GM21786 (cell line): Measurements from ENCODE around the gene IGF1R.
A peak's percentile ranks its signal among the peaks of the same experiment; 100 is the strongest.

Experiments used
- ATAC-seq: cut with Tn5 transposase; IDR thresholded peaks from one replicate; pipeline ENCODE4 v1.9.1; 2021; ENCODE audit not compliant: unreplicated experiment

Gene IGF1R

GRCh38 chr15:98878172-98878571 is 229.8 kb downstream of the IGF1R start:
- ATAC-seq: no peak

DNA sequence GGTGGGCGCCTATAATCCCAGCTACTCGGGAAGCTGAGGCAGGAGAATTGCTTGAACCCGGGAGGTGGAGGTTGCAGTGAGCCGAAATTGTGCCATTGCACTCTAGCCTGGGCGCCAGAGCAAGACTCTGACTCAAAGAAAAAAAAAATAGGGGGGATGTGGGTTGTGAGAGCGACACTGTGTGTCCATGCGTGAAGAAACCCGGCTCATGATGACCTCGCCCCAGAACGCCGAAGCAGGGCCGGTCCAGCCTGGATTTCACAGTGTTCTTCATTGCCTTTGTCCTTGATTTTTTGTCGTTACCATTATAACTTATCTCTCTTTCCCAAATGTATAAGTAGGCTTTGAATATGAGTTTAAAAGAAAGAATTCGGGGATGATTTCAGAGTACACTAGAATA is 230.5 kb downstream of the IGF1R start:
- ATAC-seq: no peak

GRCh38 chr15:98881526-98882520 is 233.5 kb downstream of the IGF1R start:
- ATAC-seq: peak; percentile 71

DNA sequence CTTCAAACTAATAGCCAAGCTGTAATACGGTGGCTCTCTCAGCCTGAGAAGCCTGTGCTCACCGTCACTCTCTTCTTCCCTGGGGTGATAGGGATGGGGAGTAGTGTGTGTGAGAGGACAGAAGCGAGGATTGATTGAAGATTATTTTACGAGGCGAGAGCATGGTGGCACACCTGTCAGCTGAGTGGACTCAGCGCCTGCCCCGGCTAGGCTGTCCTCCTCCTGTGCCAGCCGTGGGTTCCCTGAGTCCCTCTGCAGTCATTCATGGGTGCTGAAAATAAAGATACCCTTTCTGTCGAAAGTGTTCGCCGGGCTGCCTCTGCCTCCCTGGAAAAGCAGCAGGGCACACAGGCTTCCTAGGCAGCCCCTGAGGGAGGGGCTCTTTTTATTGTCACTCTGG is 235.1 kb downstream of the IGF1R start:
- ATAC-seq: no peak

GRCh38 chr15:98884894-98885293 is 236.6 kb downstream of the IGF1R start:
- ATAC-seq: no peak

GRCh38 chr15:98887976-98888375 is 239.6 kb downstream of the IGF1R start:
- no peak for ATAC-seq

DNA sequence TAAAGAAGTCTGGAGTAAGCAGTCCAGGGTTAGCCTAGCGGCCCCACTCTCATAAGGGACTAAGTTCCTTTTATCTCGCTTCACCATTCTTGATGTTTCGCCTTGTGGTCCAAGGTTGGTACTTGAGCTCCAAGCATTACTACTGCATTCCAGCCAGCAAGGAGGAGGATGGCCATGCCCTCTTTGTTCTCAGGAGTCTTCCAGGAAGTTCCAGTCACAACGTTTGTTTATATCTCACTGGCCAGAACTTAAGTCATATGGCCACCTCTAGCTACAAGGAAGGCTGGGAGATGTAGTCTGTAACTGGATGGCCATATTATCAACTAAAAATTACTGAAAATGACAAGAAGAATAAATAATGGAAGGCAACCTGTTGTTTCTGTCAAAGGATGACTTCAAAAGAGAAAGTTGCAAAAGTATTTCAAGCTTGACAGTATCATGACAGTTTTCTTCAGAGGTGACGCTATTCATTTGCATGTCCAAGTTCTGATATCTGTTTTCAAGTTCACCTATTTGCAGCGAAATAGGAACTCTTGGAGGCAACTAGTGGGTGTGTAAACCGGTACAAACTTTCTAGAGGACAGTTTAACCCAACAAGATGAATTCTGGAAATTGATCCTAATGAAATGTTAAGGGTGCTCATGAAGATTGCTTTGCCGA is 240.6 kb downstream of the IGF1R start:
- ATAC-seq: no peak

DNA sequence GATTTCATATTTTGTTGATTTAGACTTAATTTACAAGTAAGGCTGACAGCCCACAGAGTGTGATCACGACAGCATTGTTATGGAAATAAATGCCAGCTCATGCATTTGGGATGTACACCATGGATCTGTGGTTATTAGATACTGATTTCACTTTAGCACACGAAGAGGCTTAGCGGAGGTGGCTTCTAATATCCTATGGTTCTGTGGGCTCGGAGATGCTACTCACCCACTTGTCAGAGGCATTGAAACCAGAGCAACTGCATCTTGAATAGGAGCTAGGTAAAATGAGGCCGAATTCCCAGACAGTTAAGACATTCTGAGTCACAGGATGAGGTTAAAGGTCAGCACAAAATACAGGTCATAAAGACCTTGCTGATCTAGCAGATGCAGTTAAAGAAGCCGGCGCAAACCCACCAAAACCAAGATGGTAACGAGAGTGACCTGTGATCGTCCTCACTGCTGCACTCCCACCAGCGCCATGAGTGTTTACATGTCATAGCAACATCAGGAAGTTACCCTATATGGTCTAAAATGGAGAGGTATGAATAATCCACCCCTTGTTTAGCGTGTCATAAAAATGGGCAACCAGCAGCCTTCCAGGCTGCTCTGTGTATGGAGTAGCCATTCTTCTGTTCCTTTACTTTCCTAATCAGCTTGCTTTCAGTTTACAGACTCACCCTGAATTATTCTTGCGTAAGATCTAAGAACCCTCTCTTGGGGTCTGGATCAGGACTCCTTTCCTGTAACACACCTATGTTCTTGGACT is 241.8 kb downstream of the IGF1R start:
- no peak for ATAC-seq

DNA sequence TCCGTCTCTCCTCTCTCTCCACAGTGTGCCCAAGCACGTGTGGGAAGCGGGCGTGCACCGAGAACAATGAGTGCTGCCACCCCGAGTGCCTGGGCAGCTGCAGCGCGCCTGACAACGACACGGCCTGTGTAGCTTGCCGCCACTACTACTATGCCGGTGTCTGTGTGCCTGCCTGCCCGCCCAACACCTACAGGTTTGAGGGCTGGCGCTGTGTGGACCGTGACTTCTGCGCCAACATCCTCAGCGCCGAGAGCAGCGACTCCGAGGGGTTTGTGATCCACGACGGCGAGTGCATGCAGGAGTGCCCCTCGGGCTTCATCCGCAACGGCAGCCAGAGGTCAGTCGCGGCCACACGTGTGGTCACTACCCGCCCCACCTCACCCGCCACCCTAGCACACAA is 243.0 kb downstream of the IGF1R start:
- no peak for ATAC-seq

DNA sequence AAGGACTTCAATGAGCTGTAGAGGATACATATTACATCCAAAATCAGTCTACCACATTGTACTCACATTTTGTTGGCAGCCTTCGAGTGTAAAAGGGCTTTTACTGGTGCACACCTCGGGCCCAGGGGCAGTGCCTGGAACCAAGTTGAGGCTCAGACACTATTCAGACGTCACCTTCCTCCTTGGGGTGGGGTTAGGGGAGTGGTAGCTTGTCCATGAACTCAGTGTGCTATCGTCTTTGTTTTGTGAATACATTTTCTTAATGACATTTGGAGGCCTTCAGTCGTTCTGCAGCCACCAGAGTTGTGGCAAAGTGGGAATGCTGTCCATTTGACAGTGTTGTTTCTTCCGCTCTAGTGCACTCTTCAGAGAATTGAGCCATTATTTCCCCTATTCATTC is 245.1 kb downstream of the IGF1R start:
- no peak for ATAC-seq

GRCh38 chr15:98894312-98894711 is 246.0 kb downstream of the IGF1R start:
- no peak for ATAC-seq

GRCh38 chr15:98896002-98896721 is 247.8 kb downstream of the IGF1R start:
- no peak for ATAC-seq

DNA sequence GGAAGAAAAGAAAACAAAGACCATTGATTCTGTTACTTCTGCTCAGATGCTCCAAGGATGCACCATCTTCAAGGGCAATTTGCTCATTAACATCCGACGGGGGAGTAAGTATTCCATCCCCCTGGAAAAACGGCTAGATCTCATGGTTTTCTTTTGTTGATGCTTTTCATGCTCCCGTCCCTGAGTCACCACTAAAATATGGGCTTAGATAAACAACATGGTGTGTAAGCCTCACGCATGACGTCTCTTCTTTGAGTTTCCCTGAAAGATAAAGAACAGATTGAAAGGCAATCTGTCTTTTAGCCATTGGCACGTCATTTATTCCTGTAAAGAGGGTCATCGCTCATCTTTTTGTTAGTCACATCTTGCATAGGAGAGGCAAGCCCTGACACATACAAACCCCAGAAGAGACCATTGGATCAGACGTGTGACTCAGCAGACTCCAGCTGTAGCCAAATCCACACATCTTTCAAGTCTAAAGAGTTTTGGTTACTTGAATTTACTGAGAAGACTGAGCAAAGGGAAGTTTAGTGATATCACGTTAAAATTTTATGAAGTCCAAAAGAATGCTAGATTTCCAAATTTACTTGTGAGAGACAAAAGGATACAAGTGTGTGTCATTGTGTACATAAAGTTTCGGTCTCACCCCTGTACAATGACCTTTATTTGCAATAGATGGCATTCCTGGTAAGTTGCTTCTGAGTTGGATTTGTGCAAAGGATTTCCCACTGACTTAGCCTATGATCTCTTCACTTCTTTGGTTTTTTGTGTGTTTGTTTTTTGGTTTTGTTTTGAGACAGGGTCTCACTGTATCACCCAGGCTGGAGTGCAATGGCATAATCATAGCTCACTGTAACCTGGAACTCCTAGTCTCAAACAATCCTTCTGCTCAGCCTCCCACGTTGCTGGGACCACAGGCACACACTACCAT is 248.7 kb downstream of the IGF1R start:
- no peak for ATAC-seq

DNA sequence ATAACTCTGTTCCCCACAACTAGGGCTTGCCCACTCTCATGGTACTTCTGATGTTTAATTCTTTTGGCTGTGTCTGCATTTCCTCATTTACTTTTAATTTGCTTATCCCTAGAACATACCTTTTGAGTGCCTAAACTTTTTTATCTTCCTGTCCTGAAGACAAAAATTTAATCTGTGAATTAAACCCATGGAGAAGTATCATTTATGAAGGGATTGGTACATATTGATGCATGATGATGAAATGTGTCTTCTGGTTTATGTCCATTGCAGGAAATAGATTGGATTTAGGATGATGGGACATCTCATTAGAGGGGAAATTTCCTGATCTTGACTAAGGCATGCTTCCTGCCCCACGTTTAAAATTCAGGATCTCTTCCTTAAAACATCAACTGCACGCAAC is 249.8 kb downstream of the IGF1R start:
- ATAC-seq: no peak

- no peak for ATAC-seq
Measured at GRCh38 chr15:98899272-98900021, 251.1 kb downstream of the IGF1R start.

DNA sequence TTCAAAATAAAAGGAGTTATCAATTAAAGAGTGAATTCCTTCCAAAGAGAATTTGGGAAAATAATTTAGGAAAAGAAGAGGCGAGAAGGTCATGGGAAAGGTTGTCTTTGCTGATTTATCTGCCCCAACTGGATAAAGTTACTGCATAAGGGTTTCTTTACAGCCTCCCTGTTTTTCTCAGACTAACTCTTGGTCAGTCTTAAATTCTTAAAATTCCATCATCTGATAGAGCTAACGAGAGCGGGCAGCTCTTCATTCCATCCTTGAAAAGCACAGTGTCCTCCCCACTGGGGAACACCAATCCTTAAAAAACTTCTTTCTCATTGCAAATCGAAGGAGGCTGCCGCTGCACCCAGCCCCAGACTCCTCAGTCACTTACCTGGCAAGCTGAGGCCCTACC is 252.0 kb downstream of the IGF1R start:
- no peak for ATAC-seq

DNA sequence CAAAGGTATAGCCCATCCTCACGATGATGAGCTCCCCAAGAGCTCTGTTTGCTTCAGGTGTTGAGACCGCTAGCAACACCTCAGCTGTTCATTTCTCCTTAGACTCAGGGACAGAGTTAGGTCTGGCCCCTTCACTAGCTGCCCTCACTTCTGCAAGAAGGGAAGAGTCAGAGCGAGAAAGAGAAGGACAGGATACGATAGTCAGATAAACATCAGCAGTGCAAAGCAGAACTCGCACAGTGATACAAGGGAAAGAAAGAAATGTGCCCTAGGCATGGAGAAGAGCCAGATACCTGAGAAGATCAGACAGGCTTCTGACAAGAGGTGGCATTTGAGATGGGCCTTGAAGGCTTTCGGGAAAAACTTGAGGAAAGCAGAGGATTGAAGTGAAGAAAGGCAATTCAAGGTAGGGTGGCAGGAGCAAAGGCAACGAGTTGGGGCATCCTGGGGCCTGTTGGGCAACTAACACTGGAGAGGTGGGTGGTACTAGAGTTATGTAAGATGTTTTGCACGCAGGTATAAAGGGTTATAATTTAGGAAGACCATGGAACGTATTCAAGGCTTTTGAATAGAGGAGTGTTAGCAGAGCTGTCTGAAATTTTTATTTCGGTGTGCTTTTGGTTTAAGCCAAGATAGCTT is 253.2 kb downstream of the IGF1R start:
- ATAC-seq: no peak

DNA sequence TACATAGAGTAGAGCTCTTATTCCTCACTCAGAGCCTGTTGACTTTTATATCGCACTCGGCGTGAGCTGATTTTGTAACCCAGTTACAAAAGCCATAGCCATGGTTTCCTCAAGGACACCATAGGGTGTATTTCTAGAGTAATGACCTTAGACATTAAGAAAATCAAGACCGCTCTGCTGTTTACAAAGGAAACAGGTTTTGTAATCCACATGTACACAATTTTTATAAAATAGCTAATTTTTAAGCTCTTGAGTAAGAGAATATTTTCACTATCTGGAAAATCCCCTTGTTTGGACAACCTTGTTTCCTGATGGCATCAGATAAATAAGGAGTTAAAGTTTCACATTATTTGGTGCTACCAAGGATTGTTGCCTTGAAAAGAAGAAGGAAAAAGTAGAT is 254.6 kb downstream of the IGF1R start:
- ATAC-seq: no peak
